H9 (cell line): Measurements from ENCODE around the gene AKR7A3. TPM values are rescaled to one million over a fixed set of nuclear protein-coding genes. Genes with fewer than 3 reads are reported as not detected.
"Not testable (repeated sequence)": the region's sequence is repeated elsewhere in the genome, so short reads cannot be mapped to it uniquely, and the experiment has no call there.

Source experiments
- DNase-seq: peaks from one replicate; pipeline ENCODE4 v3.0.0-alpha.2; 2017
- H2AFZ ChIP-seq: one replicate; pipeline ENCODE4 v1.6.1; 2013; ENCODE audit warnings: mild to moderate bottlenecking, low read length, control low read depth, moderate library complexity
- H2AK5ac ChIP-seq: 2 replicates; pipeline ENCODE4 v1.6.1; 2013; ENCODE audit warnings: low read length, control low read depth, mixed read lengths; ENCODE audit not compliant: insufficient read length
- H2BK120ac ChIP-seq: one replicate; pipeline ENCODE4 v1.6.1; 2013; ENCODE audit warnings: low read depth, mild to moderate bottlenecking, low read length, control low read depth, inconsistent platforms; ENCODE audit not compliant: poor library complexity, severe bottlenecking
- H2BK12ac ChIP-seq: 2 replicates; pipeline ENCODE4 v1.6.1; 2013; ENCODE audit warnings: low read length, control low read depth, mixed read lengths, low read depth; ENCODE audit not compliant: insufficient read length
- H2BK15ac ChIP-seq: 2 replicates; pipeline ENCODE4 v1.6.1; 2013; ENCODE audit warnings: low read depth, low read length, control low read depth
- H2BK20ac ChIP-seq: one replicate; pipeline ENCODE4 v1.6.1; 2013; ENCODE audit warnings: low read depth, mild to moderate bottlenecking, low read length, control low read depth, inconsistent platforms; ENCODE audit not compliant: poor library complexity, severe bottlenecking
- H2BK5ac ChIP-seq: 2 replicates; pipeline ENCODE4 v1.6.1; 2013; ENCODE audit warnings: low read length, control low read depth, mixed read lengths; ENCODE audit not compliant: insufficient read length
- H3K14ac ChIP-seq: 2 replicates; pipeline ENCODE4 v1.6.1; 2013; ENCODE audit warnings: low read length, control low read depth; ENCODE audit not compliant: insufficient read depth
- H3K18ac ChIP-seq: 2 replicates; pipeline ENCODE4 v1.6.1; 2013; ENCODE audit warnings: low read depth, mild to moderate bottlenecking, mixed read lengths, low read length, control low read depth; ENCODE audit not compliant: insufficient read length
- H3K23ac ChIP-seq: 2 replicates; pipeline ENCODE4 v1.6.1; 2013; ENCODE audit warnings: low read length, control low read depth, mixed read lengths, low read depth; ENCODE audit not compliant: insufficient read length
- H3K23me2 ChIP-seq: 2 replicates; pipeline ENCODE4 v1.6.1; 2013; ENCODE audit warnings: low read depth, mild to moderate bottlenecking, mixed read lengths, low read length, control low read depth; ENCODE audit not compliant: insufficient read length, poor library complexity, severe bottlenecking
- H3K27ac ChIP-seq: 2 replicates; pipeline ENCODE4 v1.5.1; 2013; ENCODE audit warnings: low read length, control low read depth, mixed read lengths, low read depth; ENCODE audit not compliant: insufficient read length
- H3K27me3 ChIP-seq: 2 replicates; pipeline ENCODE4 v1.6.1; 2013; ENCODE audit warnings: low read length, control low read depth, inconsistent platforms; ENCODE audit not compliant: insufficient read depth
- H3K4ac ChIP-seq: 2 replicates; pipeline ENCODE4 v1.6.1; 2013; ENCODE audit warnings: low read depth, mild to moderate bottlenecking, control low read depth, inconsistent platforms, low read length, moderate library complexity
- H3K4me1 ChIP-seq: 2 replicates; pipeline ENCODE4 v1.6.1; 2013; ENCODE audit warnings: low read length, control low read depth, inconsistent platforms; ENCODE audit not compliant: insufficient read depth
- H3K4me2 ChIP-seq: 2 replicates; pipeline ENCODE4 v1.6.1; 2013; ENCODE audit warnings: low read length, control low read depth, mixed read lengths; ENCODE audit not compliant: insufficient read length, insufficient read depth
- H3K56ac ChIP-seq: 2 replicates; pipeline ENCODE4 v1.6.1; 2013; ENCODE audit warnings: low read depth, mild to moderate bottlenecking, mixed read lengths, low read length, control low read depth; ENCODE audit not compliant: insufficient read length
- H3K79me1 ChIP-seq: 2 replicates; pipeline ENCODE4 v1.6.1; 2013; ENCODE audit warnings: low read depth, mild to moderate bottlenecking, moderate library complexity, low read length, control low read depth, inconsistent platforms; ENCODE audit not compliant: insufficient read depth, poor library complexity, severe bottlenecking
- H3K79me2 ChIP-seq: 2 replicates; pipeline ENCODE4 v1.6.1; 2013; ENCODE audit warnings: low read length, control low read depth, inconsistent platforms; ENCODE audit not compliant: insufficient read depth
- H3K9ac ChIP-seq: 2 replicates; pipeline ENCODE4 v1.6.1; 2013; ENCODE audit warnings: low read length, control low read depth, mixed read lengths; ENCODE audit not compliant: insufficient read length; ENCODE audit errors: extremely low read depth
- H3K9me3 ChIP-seq: one replicate; pipeline ENCODE4 v1.6.1; 2013; ENCODE audit warnings: low read depth, low read length, inconsistent platforms; ENCODE audit not compliant: control insufficient read depth
- H3T11ph ChIP-seq: one replicate; pipeline ENCODE4 v1.6.1; 2013; ENCODE audit warnings: mild to moderate bottlenecking, low read length, control low read depth, inconsistent platforms
- H4K20me1 ChIP-seq: one replicate; pipeline ENCODE4 v1.6.1; 2013; ENCODE audit not compliant: control insufficient read depth, insufficient read length, insufficient read depth
- H4K5ac ChIP-seq: 2 replicates; pipeline ENCODE4 v1.6.1; 2013; ENCODE audit warnings: low read depth, mild to moderate bottlenecking, mixed read lengths, low read length, control low read depth; ENCODE audit not compliant: insufficient read length
- H4K8ac ChIP-seq: replicated peaks from 2 replicates; pipeline ENCODE4 v1.6.1; 2013; ENCODE audit warnings: low read length, control low read depth, mixed read lengths, low read depth; ENCODE audit not compliant: insufficient read length
- H4K91ac ChIP-seq: 2 replicates; pipeline ENCODE4 v1.6.1; 2013; ENCODE audit warnings: low read depth, mild to moderate bottlenecking, moderate library complexity, mixed read lengths, low read length, control low read depth; ENCODE audit not compliant: insufficient read length
- H3K27ac Mint-ChIP-seq, 3 experiments: 2 replicates in 2 of 3; 3 replicates in 1 of 3; pipeline ENCODE4 v1.8.0; 2020 to 2021; ENCODE audit warnings: mixed read lengths in 3 of 3, mild to moderate bottlenecking in 1 of 3, moderate library complexity in 1 of 3
- H3K27me3 Mint-ChIP-seq: 2 replicates; pipeline ENCODE4 v1.8.0; 2021; ENCODE audit warnings: low read depth, mild to moderate bottlenecking, moderate library complexity, mixed read lengths
- H3K36me3 Mint-ChIP-seq, 3 experiments: 2 replicates in 2 of 3; 3 replicates in 1 of 3; pipeline ENCODE4 v1.8.0; 2020 to 2021; ENCODE audit warnings: low read depth in 3 of 3, mixed read lengths in 3 of 3; ENCODE audit not compliant: insufficient read depth in 1 of 3
- H3K4me1 Mint-ChIP-seq, 2 experiments: 2 replicates each; pipeline ENCODE4 v1.8.0; 2020; ENCODE audit warnings: mixed read lengths in 2 of 2
- H3K4me3 Mint-ChIP-seq, 2 experiments: 2 replicates in 1 of 2; 3 replicates in 1 of 2; pipeline ENCODE4 v1.8.0; 2020 to 2021; ENCODE audit warnings: mild to moderate bottlenecking in 2 of 2, mixed read lengths in 2 of 2, moderate library complexity in 1 of 2
- H3K9me3 Mint-ChIP-seq, 2 experiments: 2 replicates in 1 of 2; 3 replicates in 1 of 2; pipeline ENCODE4 v1.8.0; 2020; ENCODE audit warnings: mild to moderate bottlenecking in 2 of 2, mixed read lengths in 2 of 2, moderate library complexity in 1 of 2
- CTCF ChIP-seq: fragments of 200-600 bp; sonication (generic); conservative IDR thresholded peaks from 3 replicates; pipeline ENCODE4 v1.8.0; 2021; ENCODE audit warnings: antibody characterized with exemption, mild to moderate bottlenecking
- WGBS: extraction: QIAGEN DNeasy Blood & Tissue Kit; methylation state at CpG from one replicate; pipeline ENCODE4 v1.1.7; 2013; ENCODE audit warnings: missing lambda C conversion rate, low lambda C conversion rate, mixed read lengths; ENCODE audit not compliant: insufficient read length; ENCODE audit errors: extremely low coverage; 5-methylcytosine and 5-hydroxymethylcytosine counted together
- total RNA-seq: library from RNA; stranded (reverse); gene quantifications from 2 replicates; pipeline ENCODE4 v1.2.1, GENCODE V29; 2021

AKR7A3 gene
- total RNA-seq, 1 experiment from 2014 or later = 0.74 TPM

GRCh38 chr1:19269427-19270342 is 18.9 kb downstream of the AKR7A3 start:
- H3K27me3 ChIP-seq, H2BK15ac ChIP-seq, H3K23ac ChIP-seq, H2BK120ac ChIP-seq, H2BK5ac ChIP-seq, H3T11ph ChIP-seq, H3K4me1 Mint-ChIP-seq, H4K8ac ChIP-seq, H3K23me2 ChIP-seq, H2AFZ ChIP-seq, H3K14ac ChIP-seq, H3K4me2 ChIP-seq, H3K56ac ChIP-seq, H2BK12ac ChIP-seq, H4K20me1 ChIP-seq, H2AK5ac ChIP-seq, H3K27ac ChIP-seq, H4K5ac ChIP-seq, H3K4me3 Mint-ChIP-seq, H3K36me3 Mint-ChIP-seq, H4K91ac ChIP-seq, H3K4ac ChIP-seq, H3K79me2 ChIP-seq, H3K9me3 ChIP-seq, H3K9me3 Mint-ChIP-seq, H3K79me1 ChIP-seq, H3K18ac ChIP-seq, H2BK20ac ChIP-seq, H3K27me3 Mint-ChIP-seq, H3K9ac ChIP-seq, H3K4me1 ChIP-seq: not testable (repeated sequence)
- H3K27ac Mint-ChIP-seq = peak overlapping the region in 2 of 3 experiments; percentile 57 to 62; a peak in 1 of 7 replicates
- DNase-seq = peak; percentile 61
- WGBS = no CpG with 5 or more reads among the region's 9 CpGs
- peak; percentile 61 for TF ChIP-seq CTCF
